GM19099 (cell line): ENCODE measurements around the gene PCED1B.

Experiments used
- POLR2A ChIP-seq: IDR thresholded peaks from 3 replicates; pipeline ENCODE4 v1.6.1; 2011; ENCODE audit warnings: low read depth; ENCODE audit not compliant: insufficient read length; ENCODE audit errors: extremely low read depth

PCED1B gene

DNA sequence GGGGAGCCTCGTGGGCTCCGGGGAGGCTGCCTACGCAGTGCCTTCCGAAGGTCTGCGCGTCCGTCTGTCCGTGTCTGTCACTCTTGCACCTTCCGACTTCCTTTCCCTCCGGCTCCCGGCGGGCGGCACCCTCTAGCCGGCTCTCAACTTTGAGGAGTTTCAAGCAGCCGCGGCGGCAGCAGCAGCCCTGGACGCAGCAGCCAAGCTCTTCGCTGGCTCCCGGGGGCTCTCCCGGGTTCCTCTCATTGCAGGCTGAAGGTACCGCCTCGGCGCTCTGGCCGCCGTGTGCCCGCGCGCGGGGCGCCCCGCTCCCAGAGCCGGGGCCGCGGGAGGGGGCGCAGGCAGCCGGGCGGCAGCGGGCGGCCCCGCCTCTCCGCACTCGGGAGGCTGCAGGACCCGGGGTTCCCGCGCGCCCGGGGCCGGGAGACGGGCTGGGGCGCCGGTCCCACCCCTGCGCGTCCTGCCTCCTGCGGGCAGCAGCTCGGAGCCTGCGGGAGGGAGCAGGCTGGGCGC is at the start of gene PCED1B, which contains the start of gene AMIGO2:
Gene PCED1B, plus strand, starts transcription at position 154 of the 513 bp plus-strand sequence. CDS start 155,443 bp downstream, outside the sequence.
Gene AMIGO2, minus strand, starts transcription at position 492 of the 513 bp plus-strand sequence. CDS start 957 bp downstream, outside the sequence.
- TF ChIP-seq POLR2A = no peak

- TF ChIP-seq POLR2A = no peak
These were observed 49.5 kb upstream of the PCED1B start for GRCh38 chr12:47029903-47030302.

GRCh38 chr12:47032644-47033043 is 46.8 kb upstream of the PCED1B start:
- no peak for TF ChIP-seq POLR2A

- no peak for TF ChIP-seq POLR2A
These were observed 46.3 kb upstream of the PCED1B start for GRCh38 chr12:47033081-47033480.

DNA sequence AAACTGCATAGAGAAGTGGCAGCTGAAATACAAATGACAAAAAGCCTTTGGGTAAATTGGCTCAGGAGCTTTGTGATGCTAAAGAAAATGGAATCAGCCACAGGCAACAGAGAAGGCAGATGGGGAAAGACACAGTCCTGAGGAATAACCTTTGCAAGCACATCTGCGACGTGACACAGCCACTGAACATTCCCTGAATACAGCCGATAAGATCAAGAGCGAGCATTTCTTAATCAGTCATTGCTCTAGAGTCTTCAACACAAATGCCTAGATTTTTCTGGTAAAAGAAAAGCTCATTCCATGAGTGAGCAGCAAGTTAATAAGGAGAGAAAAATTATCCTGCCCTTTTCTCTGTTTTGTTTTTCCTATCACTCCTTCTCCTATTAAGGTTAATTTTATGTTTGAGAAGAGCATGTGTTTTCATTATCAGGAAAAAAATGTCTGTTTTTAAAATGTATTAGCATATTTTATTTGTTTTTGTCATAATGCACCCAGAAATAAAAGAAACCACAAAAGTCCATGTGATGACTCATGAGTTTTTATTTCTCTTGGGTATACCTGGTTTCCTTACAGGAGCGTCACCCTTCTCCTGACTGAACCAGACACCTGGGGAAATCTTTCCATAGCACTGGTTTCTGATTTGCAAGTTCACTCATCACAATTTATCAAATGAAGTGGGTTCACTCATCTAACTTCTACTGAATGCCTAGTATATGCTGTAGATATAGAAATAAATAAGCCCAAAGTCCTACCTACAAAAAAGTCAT is 45.4 kb upstream of the PCED1B start:
- no peak for TF ChIP-seq POLR2A

DNA sequence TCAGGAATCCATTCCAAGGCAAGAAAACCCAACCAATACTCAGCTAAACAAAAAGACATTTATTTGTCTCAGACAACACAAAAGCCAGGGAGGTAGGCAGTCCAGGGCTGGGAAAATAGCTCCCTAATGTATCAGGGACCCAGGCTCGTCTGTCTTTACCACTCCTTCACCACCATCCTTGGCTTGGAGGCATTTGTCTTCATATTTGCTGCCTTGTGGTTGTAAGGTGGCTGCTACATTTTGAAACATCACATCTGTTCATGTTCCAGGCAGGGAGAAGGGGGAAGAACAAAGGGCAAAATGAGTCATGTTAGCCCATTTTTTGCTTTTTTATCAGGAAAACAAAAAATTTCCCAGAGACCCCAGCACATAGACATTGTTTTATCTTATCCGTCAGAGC is 44.8 kb upstream of the PCED1B start:
- TF ChIP-seq POLR2A = no peak

DNA sequence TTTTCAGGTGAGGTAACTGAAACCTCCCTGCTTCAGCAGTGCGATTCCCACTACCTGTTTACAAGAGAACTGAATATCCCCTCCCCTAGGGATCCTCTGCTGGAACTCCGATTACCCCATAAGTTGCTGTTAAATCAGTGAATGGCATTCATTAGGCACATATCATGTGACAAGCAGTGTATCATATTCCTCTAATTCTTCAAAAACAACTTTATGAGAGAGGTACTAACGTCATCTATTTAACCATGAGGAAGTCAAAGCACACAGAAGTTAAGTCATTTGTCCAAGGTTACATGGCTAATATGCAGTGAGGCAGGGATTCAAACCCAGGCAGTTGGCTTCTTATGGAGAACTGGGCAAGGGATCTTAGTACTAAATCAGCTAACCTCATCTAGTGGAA is 43.9 kb upstream of the PCED1B start:
- no peak for TF ChIP-seq POLR2A

- TF ChIP-seq POLR2A = no peak
These were observed 41.1 kb upstream of the PCED1B start for GRCh38 chr12:47038270-47038748.

DNA sequence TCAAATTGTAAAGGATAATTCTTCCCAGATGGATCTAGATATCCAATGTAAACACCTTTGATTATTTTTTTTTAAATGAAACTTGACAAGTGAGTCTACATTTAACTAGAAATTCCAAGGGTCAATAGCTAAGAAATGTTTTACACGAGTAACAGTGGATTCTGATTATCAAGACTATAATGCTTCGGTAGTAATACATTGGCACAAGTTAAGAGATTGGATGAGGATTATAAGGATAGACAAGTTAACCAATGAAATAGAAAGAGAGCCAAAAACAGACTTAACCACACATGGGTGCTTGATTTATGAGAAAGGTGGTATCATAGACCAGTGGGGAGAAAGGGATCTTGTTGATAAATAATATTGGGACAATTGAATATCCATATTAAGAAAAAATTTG is 40.3 kb upstream of the PCED1B start:
- no peak for TF ChIP-seq POLR2A

GRCh38 chr12:47039756-47040155 is 39.7 kb upstream of the PCED1B start:
- no peak for TF ChIP-seq POLR2A

- no peak for TF ChIP-seq POLR2A
These were observed 38.1 kb upstream of the PCED1B start for GRCh38 chr12:47041327-47041726.

DNA sequence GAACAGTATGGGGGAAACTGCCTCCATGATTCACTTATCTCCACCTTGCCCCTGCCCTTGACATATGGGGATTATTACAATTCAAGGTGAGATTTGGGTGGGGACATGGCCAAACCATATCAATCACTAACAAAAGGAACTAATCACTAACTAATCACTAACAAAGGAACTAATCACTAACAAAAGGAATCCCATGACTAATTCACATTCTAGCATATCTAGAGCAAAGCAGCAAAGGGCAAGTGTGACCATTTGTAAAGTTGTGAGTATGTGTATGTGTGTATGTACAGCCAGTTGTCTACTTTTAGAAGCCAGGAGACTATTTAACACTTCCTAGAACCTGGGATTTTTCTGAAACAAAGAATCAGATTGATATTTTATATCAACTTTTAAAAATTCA is 30.9 kb upstream of the PCED1B start:
- TF ChIP-seq POLR2A = no peak

DNA sequence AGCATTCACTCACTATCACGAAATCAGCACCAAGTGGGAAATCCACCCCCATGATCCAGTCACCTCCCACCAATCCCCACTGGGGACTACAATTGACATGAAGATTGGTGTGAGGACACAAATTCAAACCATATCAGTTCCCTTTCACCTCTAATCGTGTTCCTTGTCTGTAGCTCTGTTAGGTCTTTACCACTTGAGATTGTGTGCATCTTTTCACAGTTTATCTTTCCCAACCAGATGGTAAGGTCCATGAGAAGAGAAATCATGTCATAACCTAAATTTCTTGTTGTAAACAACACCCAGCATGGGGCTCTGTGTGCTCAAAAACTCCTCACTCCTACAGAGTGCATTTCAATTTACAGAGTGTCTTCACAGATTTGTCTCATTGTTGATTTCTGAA is 27.1 kb upstream of the PCED1B start:
- TF ChIP-seq POLR2A = no peak

GRCh38 chr12:47053961-47054360 is 25.5 kb upstream of the PCED1B start:
- TF ChIP-seq POLR2A = no peak

DNA sequence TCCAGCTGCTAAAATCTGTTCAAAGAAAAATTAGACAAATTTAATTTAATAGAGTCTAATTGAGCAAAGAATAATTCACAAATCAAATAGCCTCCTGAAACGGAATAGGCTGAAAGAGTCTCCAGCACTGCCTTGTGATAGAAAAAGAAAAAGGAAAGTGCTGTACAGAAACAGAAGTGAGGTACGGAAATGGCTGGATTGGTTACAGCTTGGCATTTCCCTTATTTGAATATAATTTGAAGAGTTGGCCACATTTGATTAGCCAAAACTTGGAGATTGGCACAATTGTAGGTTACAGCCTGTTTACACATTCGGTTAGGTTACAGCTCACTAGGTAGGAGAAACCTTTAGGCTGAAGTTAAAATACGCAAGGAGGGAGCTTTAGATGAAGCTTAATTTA is 24.8 kb upstream of the PCED1B start:
- no peak for TF ChIP-seq POLR2A

GRCh38 chr12:47065546-47065945 is 13.9 kb upstream of the PCED1B start:
- TF ChIP-seq POLR2A = no peak

DNA sequence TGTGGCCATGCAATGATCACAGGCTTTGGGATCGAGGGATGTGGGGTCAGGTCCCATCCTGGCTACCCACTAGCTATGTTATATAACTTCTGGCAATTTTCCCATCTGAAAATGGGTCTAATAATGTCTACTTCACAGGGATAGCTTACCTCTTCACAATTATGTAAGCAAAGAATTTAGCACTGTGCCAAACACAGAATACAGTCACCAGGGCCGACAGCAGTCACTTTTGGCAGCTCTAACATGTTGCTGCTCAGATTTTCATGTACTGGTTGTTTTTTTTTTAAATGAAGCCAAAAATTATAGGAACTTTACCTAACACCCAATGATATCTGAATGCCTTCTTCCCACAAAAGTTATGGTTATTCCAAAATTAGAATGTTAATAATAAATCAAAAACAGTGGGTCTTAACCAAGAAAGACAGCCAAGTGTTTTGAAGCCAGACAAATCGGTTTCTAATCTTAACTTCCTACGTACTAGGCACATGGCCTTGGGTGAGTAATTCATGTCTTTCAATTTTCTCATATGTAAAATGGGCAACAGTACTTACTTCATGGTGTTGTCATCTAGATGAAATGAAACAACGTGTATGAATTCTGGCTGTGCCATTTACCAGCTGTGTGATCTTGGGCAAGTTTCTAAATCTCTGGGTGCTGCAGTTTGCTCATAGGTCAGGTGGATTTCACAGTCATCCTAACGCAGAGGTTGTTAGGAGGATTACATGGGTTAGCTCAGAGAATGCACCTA is 13.0 kb upstream of the PCED1B start:
- TF ChIP-seq POLR2A = no peak

DNA sequence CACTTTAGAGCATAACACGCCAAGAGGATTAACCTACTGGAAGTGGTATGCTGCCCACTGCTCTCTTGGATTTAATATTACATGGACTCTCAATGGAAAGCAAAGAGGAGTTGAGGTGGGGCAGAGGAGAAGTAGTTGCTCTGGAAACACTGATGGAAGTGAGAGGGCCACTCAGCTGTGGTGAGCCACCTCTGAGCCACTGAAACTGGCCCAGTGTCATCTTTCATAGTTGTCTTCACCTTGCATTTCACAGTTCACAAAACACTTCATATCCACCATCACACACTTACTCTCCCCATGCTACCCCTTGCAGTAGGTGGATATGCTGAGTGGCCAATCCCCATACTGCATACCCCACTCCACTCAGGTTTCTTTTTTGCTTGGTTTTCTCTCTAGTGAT is 12.2 kb upstream of the PCED1B start:
- no peak for TF ChIP-seq POLR2A
